Dermis blood vessel endothelial cell (primary cell): ENCODE measurements around the gene RGL3. TPM values are rescaled to one million over a fixed set of nuclear protein-coding genes. Genes with fewer than 3 reads are reported as not detected.
"Not testable (repeated sequence)": the region's sequence is repeated elsewhere in the genome, so short reads cannot be mapped to it uniquely, and the experiment has no call there.

Experiments
- DNase-seq: peaks from one replicate; pipeline ENCODE4 v3.0.0; 2010
- total RNA-seq: library from RNA; depleted of rRNA; stranded (reverse); fragments of >200 nt; gene quantifications from 2 replicates; pipeline ENCODE4 v1.2.3, GENCODE V29; 2014

The RGL3 gene
- total RNA-seq, 1 donor from 2014 or later = 4.3 TPM

DNA sequence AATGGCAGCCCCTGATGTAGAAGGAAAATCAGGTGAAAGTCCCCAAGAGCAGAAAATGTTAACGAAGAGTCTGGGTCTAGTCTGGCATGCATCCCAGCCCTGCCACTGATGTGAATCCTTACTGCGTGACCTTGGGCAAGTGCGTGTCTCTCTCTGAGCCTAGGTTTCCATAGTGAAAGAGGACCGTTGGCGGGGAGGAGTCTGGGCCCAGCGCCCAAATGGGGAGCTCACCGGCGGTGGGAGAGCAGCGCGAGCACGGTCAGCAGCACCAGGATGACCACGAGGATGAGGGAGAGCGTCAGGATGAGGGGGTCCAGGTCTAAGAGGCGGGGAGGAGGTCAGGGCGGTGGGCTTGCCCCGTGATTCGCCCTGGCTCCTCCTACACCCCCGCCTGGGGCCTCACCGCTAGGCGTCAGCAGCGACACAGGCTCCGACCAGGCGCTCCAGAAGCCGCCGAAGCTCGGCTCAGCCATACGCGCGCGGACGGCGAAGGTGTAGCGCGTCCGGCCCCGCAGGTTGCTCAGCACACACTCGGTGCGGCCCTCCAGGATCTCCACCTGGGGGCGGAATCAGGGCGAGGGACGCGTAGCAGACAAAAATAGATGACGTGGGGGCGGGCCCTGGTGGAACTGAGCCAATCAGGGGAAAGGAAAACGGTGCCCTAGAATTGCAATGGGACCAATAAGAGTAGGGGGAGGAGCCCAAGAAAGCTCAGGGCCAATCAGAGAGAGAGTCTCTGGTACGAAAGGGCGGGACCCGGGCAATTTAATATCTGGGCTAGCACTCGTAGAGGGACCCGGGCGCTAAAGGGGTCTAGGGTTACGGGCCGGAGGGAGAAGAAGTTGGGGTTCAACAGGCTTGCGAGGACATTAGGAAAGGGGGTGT lies 38.2 kb downstream of the RGL3 start:
- DNase-seq = peak; percentile 95

DNA sequence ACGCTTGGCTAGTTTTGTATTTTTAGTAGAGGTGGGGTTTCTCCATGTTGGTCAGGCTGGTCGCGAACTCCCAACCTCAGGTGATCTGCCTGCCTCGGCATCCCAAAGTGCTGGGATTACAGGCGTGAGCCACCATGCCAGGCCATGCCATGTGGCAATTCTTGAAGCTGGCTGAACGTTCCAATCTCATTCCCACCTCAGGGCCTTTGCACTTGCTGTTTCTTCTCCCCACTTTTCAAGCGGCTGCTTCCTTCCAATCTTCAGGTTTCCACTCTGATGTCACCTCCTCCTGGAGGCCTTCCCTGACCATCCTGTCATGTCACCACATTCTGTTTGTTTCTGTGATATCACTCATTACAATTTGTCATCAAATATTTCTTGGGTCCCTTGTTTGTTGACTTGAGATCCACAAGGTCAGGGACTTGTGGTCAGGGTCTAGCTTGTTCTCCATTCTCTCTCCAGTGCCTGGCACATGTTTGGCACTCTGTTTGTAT lies 39.2 kb downstream of the RGL3 start:
- DNase-seq = no peak

DNA sequence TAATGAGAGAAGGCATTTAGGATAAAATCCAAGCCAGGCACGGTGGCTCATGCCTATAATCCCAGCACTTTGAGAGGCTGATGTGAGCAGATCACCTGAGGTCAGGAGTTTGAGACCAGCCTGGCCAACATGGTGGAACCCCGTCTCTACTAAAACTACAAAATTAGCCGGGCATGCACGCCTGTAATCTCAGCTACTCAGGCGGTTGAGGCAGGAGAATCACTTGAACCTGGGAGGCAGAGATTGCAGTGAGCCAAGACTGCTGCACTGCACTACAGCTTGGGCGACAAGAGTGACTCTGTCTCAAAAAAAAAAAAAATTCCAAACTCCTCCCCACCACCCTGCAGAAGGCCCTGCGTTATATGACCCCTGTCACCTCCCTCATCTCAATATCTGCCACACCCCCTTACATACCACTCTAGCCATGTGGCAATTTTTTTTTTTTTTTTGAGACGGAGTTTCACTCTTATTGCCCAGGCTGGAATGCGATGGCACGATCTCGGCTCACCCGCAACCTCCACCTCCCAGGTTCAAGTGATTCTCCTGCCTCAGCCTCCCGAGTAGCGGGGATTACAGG lies 39.8 kb downstream of the RGL3 start:
- DNase-seq = not testable (repeated sequence)

DNA sequence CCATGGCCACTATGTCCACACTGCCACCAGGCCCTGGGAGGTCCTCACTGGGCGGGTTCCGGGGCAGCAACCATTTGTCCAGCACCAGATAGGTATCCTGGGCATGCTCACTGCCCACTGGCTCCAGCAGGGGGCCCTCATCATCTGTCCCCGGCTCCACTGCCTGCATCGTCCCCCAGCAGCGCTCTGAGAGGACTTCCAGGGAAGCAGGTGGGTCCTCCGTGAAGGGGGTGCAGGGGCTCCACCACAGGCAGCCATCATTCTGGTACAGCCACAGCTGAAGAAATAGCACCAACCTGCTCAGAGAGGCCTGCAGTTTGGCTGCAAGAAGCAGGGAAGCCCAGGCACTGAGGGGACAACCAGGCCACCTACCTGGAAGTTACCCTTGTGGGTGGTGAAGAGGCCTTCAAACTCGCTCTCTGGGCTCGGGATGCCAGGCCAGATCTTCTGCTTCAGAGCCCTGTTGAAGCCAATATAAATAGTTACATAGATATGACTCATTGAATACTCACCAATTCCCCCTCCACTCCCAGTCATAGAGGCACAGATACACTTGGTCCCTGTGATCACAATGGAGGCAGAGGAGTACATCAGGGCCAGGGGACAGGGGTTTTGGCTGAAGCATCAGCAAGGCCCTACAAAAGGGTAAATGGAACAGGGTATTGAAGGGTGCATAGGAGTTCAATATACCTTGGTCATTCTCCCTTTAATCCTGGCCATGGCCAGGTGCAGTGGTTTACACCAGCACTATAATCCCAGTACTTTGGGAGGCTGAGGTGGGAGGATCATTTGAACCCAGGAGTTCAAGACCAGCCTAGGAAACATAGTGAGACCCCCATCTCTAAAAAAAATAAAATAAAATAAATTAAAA lies 40.6 kb downstream of the RGL3 start:
- DNase-seq = peak; percentile 76

DNA sequence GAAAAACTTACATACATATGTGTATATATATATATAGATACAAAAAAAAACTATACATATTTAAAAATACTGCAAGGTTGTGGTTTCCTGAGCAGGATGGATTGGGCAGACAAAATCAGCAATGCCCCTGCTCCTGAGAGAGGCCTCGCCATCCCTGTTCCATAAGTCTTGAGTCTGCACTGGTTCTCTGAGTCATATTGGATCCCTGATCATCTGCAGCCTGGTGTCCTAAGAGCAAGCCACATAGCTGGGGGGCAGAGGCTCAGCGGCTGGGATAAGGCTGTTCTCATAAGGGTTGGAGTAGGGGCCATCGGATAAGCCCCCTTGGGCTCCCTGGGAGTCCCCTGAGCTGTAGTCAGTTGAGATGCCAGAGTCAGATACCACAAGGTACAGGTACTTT lies 41.4 kb downstream of the RGL3 start:
- no peak for DNase-seq

DNA sequence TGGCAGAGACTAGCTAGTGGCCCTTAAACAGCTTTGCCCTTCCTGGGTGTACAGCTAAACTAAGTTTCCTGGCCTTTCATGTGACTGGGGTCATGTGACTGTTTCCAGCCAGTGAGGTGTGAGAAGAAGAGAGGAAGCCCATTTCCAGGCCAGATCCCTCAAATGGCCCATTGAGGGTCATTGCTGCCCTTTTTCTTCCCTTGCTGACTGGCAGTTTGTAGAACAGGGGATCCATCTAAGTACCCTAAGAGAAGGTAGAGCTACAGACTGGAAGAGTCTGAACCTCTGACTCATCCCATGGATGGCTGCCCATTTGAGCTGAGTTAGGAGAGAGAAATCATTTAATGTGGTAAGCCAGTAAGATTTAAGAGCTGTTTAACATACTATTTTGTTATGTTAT lies 41.9 kb downstream of the RGL3 start:
- peak; percentile 48 for DNase-seq

DNA sequence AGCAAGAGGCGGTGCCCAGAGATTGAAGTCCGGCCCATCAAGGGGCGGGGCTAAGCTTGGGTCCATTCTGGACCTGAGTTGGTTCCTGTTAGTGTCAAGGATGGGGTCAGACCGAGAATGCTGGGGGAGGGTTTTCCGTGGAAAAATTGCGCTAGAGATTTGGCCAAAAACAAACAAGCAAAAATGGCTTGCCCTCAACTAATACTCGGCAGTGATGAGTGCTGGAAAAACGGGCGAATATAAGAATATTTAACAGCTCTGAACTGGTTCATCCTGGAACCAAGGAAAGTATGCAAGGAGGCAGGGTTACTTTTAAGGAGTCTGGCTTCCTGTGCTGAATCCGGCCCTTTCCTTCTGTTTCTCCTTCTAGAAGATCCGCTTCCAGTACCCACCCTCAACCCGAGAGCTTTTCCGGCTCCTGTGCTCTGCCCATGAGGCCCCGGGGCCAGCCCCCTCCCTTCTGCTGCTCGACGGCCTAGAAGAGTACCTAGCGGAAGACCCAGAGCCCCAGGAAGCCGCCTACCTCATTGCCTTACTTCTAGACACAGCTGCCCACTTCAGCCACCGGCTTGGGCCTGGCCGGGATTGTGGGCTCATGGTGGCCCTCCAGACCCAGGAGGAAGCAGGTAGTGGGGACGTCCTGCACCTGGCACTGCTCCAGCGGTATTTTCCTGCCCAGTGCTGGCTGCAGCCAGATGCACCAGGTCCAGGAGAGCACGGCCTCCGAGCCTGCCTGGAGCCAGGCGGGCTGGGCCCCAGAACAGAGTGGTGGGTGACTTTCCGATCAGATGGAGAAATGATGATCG lies 43.8 kb downstream of the RGL3 start:
- DNase-seq = peak; percentile 62

DNA sequence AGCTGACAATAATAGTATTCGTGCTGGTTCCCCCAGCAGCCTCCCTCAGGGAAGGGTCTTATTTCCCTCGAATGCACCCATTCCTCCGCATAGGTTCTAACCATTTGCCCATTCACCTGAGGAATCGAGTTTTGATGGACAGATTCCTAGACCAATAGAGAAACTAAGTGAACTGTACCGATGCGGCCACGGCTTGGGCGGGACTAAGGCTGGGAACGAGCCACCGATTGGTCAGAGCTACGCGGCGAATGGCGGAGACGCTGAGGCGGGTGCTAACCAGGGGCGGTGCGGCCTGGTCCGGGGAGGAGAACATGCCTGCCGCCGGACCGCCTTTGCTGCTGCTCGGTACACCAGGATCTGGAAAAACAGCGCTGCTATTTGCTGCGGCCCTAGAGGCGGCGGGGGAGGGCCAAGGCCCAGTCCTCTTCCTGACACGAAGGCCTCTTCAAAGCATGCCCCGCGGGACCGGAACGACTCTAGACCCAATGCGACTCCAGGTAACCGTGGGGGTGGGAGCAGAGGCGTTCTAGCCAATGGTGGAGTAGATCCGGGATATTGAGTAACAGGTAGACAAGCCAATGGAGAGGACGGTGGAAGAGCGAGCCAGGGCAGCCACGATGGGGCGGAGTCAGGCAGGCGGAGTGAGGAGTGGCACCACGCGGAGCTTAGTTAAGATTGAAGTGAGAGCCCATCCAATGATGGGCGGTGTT lies 44.5 kb downstream of the RGL3 start, which contains the start of gene SWSAP1:
Gene SWSAP1 (plus strand): TSS at position 234 of the 710 bp plus-strand sequence. CDS start 15 bp downstream, at position 249.
- DNase-seq = peak; percentile 100

DNA sequence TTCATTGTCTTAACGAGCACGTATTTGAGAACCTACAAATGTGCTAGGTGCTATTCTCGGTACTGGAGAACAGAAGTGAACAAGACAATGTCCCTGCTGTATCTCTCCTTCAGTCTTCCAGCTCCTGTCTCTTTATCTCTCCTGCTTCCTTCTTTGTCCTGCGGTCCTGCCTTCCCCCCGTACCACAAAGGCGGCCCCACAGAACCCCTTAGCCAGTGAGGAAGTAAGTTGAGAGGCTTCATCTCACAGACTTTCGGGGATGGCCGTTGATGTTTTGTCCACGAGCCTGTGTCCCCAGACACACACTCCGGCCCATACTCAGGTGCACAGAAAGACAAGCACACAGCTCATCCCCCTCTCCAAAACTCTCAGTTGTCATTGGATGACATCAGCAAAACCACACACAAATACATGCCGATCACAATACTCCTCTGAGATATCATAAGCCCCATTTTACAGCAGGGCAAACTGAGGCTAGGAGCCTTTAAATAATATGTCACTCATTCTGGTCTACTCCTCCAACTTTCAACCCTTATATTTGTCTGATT lies 45.2 kb downstream of the RGL3 start:
- DNase-seq = no peak

DNA sequence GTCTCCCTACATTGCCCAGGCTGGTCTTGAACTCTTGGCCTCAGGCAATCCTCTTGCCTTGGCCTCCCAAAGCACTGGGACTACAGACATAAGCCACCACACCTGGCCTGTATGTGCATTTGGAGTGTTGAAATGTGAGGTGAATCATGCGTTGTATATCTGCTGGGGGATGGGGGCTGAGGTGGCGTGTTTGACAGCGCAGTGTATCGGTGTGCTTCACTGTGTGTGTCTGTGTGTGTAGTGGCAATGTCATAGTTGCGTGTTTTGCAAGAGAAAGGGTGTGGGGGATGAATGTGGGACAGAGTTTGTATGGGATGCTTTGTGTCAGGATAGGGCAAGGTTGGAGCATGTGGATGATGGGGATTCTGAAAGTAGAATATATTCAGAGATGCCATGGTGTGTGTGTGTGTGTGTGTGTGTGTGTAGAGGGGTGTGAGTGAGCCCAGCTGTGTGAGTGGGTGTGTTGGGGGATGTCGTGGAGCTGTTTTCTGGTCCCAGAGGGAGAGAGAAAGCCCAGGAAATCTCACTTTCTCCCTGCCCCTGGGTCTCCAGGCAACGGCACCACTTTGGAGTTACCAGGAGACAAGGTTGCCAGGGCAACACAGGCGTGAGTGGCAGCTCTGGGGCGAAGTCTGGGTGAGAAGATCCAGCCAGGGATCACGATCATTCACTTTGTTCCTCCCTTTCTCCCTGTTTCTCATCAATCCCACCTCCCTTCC lies 45.8 kb downstream of the RGL3 start:
- no peak for DNase-seq

DNA sequence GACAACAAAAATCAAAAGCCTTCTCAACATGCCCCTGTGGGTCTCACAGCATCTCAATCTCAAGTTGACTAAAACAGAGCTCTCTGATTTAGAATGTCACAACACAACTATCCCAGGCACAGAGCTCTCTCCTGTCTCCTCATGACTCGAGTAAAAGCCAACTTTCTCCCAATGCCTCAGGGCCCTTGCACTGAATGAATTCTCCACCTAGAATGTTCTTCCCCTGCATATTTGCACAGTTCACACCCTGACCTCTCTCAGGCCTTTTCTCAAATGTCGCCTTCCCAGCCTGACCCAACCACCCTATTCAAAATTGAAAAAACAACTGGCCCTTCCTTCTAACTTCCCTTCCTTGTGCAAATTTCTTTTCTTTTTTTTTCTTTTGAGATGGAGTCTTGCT lies 48.4 kb downstream of the RGL3 start:
- DNase-seq = no peak

DNA sequence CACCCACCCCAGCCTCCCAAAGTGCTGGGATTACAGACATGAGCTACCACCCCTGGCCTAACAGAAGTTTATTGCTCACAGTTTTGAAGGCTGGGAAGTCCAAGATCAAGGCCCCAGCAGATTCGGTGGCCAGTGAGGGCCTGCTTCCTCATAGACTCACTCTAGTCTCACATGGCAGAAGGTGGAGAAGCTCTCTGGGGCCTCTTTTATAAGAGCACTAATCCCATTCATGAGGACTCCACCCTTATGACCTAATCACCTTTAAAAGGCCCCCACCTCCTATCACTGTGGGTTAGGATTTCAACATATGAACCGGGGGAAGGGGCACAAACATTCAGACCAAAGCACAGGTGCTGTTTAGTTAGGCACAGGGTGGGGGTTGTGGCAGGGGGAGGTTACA lies 51.6 kb downstream of the RGL3 start:
- DNase-seq = no peak

DNA sequence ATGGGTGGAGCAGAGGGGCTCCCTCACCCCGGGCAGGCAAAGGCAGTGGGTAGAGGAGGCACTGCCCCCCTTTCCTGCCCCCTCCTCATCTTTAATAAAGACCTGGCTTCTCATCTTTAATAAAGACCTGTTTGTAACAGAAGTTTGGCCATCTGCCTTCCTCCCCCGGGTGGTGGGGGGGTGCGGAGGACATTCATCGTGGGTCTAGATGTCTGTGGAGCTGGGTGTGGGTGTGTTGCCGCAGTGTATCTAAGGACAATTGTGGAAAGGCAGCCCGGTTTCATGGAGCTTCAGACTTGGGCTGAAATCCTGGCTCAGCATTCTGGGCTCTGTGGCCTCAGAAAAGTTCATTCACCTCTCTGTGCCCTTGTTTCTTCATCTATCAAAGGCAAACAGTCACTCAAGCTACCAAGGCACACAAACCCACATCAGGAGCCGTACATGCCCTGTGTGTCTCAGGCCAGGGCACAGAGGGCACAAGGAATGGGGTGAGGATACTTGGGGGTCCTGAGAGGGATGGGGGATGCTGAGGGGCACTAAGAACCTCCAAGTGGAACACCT lies 53.5 kb downstream of the RGL3 start:
- DNase-seq = no peak

DNA sequence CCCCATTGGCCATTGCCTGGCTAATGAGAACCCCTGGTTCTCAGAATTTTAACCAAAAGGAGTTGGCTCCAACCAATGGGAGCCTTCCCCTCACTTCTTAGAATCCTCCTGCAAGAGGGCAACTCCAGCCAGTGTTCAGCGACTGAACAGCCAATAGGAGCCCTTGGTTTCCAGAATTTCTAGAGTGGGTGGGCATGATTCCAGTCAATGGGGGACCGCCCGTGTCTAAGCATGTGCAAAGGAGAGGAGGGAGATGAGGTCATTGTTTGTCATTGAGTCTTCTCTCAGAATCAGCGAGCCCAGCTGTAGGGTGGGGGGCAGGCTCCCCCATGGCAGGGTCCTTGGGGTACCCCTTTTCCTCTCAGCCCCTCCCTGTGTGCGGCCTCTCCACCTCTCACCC lies 54.2 kb downstream of the RGL3 start:
- DNase-seq = no peak

DNA sequence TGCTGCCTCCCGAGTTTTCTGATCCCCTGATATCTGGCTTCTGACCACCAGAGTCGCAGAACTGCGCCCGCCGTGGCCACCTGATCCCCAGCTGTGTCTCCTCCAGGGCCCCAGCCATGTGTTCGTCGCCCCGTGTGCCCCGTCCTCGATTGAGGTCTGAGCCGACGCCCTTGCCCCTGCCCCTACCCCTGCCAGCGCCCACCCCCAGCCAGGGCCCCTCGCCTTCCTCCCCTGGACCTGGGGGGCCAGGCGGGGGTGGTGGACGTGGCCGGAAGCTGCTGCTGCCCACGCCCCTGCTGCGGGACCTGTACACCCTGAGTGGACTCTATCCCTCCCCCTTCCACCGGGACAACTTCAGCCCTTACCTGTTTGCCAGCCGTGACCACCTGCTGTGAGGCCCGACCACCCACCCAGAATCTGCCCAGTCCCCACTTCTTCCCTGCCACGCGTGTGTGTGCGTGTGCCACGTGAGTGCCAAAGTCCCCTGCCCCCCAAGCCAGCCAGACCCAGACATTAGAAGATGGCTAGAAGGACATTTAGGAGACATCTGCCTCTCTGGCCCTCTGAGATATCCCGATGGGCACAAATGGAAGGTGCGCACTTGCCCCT lies 54.7 kb downstream of the RGL3 start:
- DNase-seq = no peak

DNA sequence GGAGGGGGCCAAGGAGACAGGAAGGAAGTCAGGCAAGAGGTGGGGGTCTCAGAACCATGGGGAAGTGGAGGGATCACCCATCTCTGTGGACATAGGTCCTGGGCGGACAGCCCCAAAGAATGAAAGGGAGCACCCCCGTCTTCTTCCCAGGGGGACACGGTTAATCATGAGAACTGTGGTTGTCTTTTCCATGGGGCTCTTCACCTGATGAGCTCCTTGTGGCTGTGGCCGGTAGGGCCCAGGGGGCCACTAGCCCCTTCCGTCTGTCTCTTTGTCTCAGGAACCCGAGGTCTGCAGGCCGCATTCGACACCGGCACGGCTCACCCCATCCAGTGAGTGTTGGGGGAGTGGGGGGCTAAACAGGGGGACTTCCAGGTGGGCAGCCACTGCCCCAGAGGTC lies 55.2 kb downstream of the RGL3 start:
- DNase-seq = no peak

DNA sequence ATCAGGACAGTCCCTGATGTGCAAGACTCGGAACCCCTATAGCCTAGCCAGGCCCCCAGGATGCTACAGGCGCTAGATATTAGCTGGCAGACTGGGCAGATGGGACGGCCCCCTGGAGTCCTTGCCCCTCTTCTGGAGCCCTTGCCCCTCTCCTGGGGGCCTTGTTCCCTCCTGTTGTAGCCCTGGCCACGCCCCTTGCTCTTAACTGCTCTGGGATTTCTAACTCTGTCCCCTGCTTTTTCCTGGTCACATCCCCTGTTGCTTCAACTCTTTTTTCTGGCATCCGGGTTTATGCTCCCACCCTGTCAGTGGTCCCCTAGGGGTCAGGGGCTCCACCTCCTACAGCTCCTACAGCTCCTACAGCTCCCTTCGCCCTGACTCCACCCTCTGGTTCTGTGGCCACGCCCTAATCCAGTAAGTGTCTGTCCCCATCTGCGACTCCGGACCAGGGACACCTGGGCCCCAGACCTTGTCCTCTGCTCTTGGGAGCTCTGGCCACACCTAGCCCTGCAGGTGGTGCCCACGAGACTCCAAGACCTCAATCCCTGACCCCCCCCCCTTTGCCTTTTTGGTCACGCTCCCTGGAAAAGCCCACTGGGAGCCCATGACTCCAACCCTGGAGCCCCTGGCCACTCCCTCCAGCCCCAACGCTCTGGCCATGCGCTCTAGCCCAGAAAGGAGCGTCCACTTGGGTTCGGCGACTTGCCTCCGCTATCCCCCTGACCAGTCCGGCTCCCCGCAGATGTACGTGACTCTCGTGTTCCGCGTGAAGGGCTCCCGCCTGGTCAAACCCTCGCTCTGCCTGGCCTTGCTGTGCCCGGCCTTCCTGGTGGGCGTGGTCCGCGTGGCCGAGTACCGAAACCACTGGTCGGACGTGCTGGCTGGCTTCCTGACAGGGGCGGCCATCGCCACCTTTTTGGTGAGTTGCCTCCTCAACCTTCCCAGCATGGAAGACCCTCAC lies 57.1 kb downstream of the RGL3 start:
- DNase-seq = no peak

DNA sequence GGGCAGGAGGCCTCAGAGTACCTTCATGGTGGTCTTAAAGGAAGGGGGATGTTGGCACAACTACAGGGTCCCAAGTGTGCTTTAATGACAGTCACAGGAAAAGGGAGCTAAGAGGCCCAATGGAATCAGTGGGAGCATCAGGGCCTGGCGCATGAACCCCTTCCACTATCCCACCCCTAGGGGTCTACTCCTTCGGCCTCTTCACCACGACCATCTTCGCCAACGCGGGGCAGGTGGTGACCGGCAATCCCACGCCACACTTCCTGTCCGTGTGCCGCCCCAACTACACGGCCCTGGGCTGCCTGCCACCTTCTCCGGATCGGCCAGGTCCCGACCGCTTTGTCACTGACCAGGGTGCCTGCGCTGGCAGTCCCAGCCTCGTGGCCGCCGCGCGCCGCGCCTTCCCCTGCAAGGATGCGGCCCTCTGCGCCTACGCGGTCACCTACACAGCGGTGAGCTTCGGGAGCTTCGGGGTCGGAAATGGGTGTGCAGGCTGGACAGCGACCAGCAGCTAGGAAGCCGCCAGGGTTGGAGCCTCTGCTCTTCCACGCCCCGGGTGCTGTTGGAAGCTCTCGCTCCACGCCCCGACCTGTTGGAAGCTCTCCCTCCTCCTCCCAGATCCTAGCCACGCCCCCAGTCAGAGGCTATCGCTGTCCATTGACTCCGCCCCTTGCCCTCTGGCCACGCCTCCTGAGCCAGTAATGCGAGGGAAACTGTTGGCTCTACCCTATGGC lies 57.9 kb downstream of the RGL3 start:
- DNase-seq = peak; percentile 56
